ENCODE data around the gene FEZ2. TPM values are rescaled to one million over a fixed set of nuclear protein-coding genes. Genes with fewer than 3 reads are reported as not detected.

The FEZ2 gene
- total and polyA plus RNA-seq, 2 experiments from 2014 or later = 28.0 to 32.9 TPM

- TF ChIP-seq ZNF114 (CRISPR knock-in tag; IDR thresholded peaks at IDR 0.05) = no peak
- TF ChIP-seq EZH2 (IDR thresholded peaks at IDR 0.05; ENCODE audit: low read depth, unreplicated experiment) = no peak
- no peak for TF ChIP-seq JUNB (IDR thresholded peaks at IDR 0.05; ENCODE audit: unreplicated experiment)
- TF ChIP-seq POLR2AphosphoS5 (IDR thresholded peaks at IDR 0.05; ENCODE audit: low read depth) = no peak
- TF ChIP-seq EZH2phosphoT487 (IDR thresholded peaks at IDR 0.05; ENCODE audit: unreplicated experiment) = no peak
Observed at GRCh38 chr2:36562240-36562639, 35.7 kb downstream of the FEZ2 start (continued).

- TF ChIP-seq ETS1 (IDR thresholded peaks at IDR 0.05) (no peak), STAT1 (IDR thresholded peaks at IDR 0.05; ENCODE audit: unreplicated experiment) (no peak), POLR2AphosphoS5 (IDR thresholded peaks at IDR 0.05; ENCODE audit: low read depth) (no peak), ZNF331 (CRISPR knock-in tag; IDR thresholded peaks at IDR 0.05; ENCODE audit: low read depth) (no peak), CREB1 (CRISPR knock-in tag; IDR thresholded peaks at IDR 0.05; ENCODE audit: low read depth) (no peak), NANOG (IDR thresholded peaks at IDR 0.05; ENCODE audit: borderline replicate concordance) (no peak), CTCF (conservative IDR thresholded peaks at IDR 0.05; ENCODE audit: low read depth in 2 of 2) (no peak)
- H3K4me3 Mint-ChIP-seq = no peak overlapping the region
- ATAC-seq = no peak
- H3K4me2 ChIP-seq = no peak overlapping the region
- H3K9me2 ChIP-seq (ENCODE audit: insufficient read depth) = no peaks in the 10 kb centered on the region
- H3F3A ChIP-seq (replicated peaks; ENCODE audit: low read depth) = no peaks in the 10 kb centered on the region
- H3K79me2 ChIP-seq (replicated peaks; ENCODE audit: insufficient read depth) = no peaks in the 10 kb centered on the region; the same call in 1 of the 2 replicates
- H3K4me3 ChIP-seq = no peak overlapping the region
- H4K20me1 ChIP-seq (replicated peaks; ENCODE audit: insufficient read depth) = no peaks in the 10 kb centered on the region
- H3K4me1 Mint-ChIP-seq = peaks cover 51% of the 10 kb centered on the region
- no peak overlapping the region for H2AFZ ChIP-seq
- H3K27me3 Mint-ChIP-seq (ENCODE audit: insufficient read depth, low read depth, poor library complexity) = peaks cover 6% of the 10 kb centered on the region
- peaks cover 9% of the 10 kb centered on the region; the same call in 1 of the 3 replicates for H3K36me3 Mint-ChIP-seq (ENCODE audit: low read depth)
- H3K36me3 ChIP-seq (ENCODE audit: insufficient read depth) = no peaks in the 10 kb centered on the region
- peaks cover 21% of the 10 kb centered on the region for H3K4me1 ChIP-seq (ENCODE audit: insufficient read depth)
- H3K27ac ChIP-seq (ENCODE audit: low read depth) = no peak overlapping the region
- H3K27ac Mint-ChIP-seq = no peak overlapping the region
- H3K9me3 Mint-ChIP-seq = no peaks in the 10 kb centered on the region; the same call in 2 of the 3 replicates
- DNase-seq (ENCODE audit: low spot score) = peak; percentile 40
- H3K27me3 ChIP-seq (ENCODE audit: insufficient read depth) = no peaks in the 10 kb centered on the region
Observed at GRCh38 chr2:36561237-36561944, 36.6 kb downstream of the FEZ2 start.

GRCh38 chr2:36560726-36561125 is 37.2 kb downstream of the FEZ2 start:
- Mint-ChIP-seq H3K9me3 (no peaks in the 10 kb centered on the region; the same call in 2 of the 3 replicates), H3K36me3 (ENCODE audit: low read depth) (peaks cover 9% of the 10 kb centered on the region; the same call in 1 of the 3 replicates), H3K27me3 (ENCODE audit: insufficient read depth, low read depth, poor library complexity) (peaks cover 6% of the 10 kb centered on the region), H3K27ac (no peak overlapping the region), H3K4me1 (peaks cover 51% of the 10 kb centered on the region), H3K4me3 (no peak overlapping the region)
- Histone ChIP-seq H3K79me2 (replicated peaks; ENCODE audit: insufficient read depth) (no peaks in the 10 kb centered on the region; the same call in 1 of the 2 replicates), H4K20me1 (replicated peaks; ENCODE audit: insufficient read depth) (no peaks in the 10 kb centered on the region), H3K4me2 (no peak overlapping the region), H3K9me2 (ENCODE audit: insufficient read depth) (no peaks in the 10 kb centered on the region), H3F3A (replicated peaks; ENCODE audit: low read depth) (no peaks in the 10 kb centered on the region), H3K36me3 (ENCODE audit: insufficient read depth) (no peaks in the 10 kb centered on the region), H2AFZ (no peak overlapping the region), H3K4me3 (no peak overlapping the region), H3K27ac (ENCODE audit: low read depth) (no peak overlapping the region), H3K4me1 (ENCODE audit: insufficient read depth) (peaks cover 21% of the 10 kb centered on the region), H3K27me3 (ENCODE audit: insufficient read depth) (no peaks in the 10 kb centered on the region)
- no peak for DNase-seq (ENCODE audit: low spot score)
- TF ChIP-seq NANOG (IDR thresholded peaks at IDR 0.05; ENCODE audit: borderline replicate concordance) (no peak), ZNF114 (CRISPR knock-in tag; IDR thresholded peaks at IDR 0.05) (no peak), ZNF331 (CRISPR knock-in tag; IDR thresholded peaks at IDR 0.05; ENCODE audit: low read depth) (no peak)
- no peak for ATAC-seq

Data from GM23338 (cell line).